CD4-positive, alpha-beta T cell treated with Interleukin-12 subunit alpha and Interleukin-12 subunit beta, for 1 hour (primary cell): ENCODE results near the gene SLC16A12.
A peak's percentile ranks its signal among the peaks of the same experiment; 100 is the strongest.
"Not testable (repeated sequence)": the region's sequence is repeated elsewhere in the genome, so short reads cannot be mapped to it uniquely, and the experiment has no call there.

Experiments
- DNase-seq: peaks from one replicate; pipeline ENCODE4 v3.0.0-alpha.2; 2020

SLC16A12 gene

DNA sequence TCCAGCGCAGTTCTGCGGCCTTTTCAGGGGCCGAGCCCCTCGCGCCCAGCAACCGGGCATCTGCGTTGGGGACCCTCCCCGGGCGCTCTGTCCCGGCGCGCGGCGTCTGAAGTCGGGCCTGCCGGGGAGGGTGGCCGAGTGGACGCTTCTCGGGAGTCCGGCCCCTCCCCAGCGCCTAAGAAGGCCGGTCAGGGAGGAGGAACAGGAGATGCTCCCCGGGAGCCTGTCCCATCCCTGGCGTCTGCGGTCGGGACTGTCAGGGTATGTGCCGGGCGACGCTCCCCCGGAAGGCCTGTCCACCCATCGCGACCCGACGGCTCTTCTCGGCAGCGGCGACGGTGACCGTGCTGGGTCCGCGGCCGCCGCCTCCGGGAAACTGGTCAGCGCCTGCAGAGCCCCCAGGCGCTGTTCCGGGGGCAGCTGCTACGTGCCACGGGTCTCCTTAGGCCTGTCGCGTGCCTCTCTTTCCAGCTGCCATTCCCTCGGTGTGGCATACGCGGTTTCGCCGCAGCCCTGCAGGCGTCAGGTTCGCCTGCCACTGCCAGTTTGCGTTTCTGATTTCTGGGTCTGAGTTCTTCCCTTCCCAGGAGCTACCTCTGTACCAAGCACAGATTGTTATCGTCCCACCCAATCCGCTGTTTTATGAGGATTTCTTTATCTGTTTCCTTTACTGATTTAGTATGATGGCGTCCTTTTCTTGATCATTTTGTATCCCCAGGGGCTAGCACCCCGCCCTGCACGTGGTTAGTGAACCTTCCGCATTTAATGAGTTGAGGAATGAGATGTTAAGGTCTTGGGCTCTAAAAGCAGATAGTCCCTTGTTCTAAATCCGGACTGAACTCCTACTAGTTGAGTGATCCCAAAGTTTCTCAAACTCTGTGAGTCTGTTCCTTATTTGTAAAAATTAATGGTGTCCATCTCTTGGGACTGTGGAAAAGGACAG lies 120.2 kb downstream of the SLC16A12 start:
- DNase-seq: peak; percentile 46

DNA sequence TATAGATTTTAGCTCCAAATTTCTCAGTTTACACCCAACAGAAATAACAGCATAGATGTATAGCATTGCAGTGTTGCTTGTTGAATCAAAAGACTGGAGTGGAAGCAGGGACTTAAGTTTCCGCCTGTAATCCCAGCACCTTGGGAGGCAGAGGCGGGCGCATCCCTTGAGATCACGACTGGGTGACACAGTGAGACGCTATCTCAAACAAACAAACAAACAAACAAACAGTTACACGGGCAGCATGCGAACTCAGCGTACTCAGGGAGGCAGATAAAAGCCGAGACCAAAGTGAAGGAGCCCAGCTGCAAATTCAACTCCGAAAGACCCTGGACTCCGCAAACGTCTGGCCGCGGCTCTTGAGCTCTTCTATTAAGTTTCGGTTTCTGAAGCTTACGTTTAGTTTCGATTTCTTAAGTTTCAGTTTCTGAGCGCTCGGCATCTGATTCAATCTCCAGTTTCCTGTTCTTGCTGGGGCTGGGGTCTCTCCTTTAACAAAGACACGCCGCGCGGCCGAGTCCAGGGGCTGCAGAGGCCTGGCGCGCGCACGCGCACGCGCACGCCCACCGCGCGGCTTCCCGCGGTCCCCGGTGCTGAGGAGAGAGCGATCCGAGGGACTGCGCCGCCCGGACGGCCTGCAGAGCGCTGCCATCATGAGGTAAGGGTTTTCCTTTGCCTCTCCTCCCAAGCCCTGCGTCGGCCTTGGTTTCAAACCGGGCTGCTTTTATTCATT lies 121.1 kb downstream of the SLC16A12 start, which contains the start of gene IFIT5:
TSS of gene IFIT5 (plus strand) at position 423 of the 733 bp plus-strand sequence. CDS start at position 654, 231 bp downstream.
- peak; percentile 75 for DNase-seq

DNA sequence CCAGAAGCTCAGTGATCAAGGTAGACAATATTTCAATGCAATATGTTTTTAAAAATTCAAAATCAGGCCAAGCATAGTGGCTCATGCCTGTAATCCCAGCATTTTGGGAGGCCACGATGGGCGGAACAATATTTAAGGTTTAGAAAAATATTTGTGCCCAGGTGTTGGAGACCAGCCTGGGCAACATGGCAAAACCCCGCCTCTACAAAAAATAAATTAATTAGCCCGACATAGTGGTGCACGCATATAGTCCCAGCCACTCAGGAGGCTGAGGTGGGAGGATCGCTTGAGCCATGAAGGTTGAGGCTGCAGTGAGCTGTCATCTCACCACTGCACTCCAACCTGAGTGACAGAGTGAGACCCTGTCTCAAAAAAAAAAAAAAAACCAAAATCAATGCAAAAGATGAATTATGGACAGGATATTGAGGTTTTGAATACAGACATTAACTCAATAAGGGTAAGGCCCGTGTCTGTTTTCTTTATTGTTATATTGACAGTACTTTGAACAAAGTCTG lies 121.9 kb downstream of the SLC16A12 start:
- no peak for DNase-seq

DNA sequence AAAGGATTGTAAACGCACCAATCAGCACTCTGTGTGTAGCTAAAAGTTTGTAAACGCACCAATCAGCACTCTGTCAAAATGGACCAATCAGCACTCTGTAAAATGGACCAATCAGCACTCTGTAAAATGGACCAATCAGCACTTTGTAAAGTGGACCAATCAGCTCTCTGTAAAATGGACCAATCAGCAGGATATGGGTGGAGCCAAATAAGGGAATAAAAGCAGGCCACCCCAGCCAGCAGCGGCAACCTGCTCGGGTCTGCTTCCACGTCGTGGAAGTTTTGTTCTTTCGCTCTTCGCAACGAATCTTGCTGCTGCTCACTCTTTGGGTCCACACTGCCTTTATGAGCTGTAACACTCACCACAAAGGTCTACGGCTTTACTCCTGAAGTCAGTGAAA lies 123.1 kb downstream of the SLC16A12 start:
- peak; percentile 53 for DNase-seq

- not testable (repeated sequence) for DNase-seq
These were observed 124.3 kb downstream of the SLC16A12 start for GRCh38 chr10:89411135-89411534.

- DNase-seq: not testable (repeated sequence)
These were observed 124.8 kb downstream of the SLC16A12 start for GRCh38 chr10:89410551-89410950.

GRCh38 chr10:89409282-89409681 lies 126.1 kb downstream of the SLC16A12 start:
- not testable (repeated sequence) for DNase-seq

DNA sequence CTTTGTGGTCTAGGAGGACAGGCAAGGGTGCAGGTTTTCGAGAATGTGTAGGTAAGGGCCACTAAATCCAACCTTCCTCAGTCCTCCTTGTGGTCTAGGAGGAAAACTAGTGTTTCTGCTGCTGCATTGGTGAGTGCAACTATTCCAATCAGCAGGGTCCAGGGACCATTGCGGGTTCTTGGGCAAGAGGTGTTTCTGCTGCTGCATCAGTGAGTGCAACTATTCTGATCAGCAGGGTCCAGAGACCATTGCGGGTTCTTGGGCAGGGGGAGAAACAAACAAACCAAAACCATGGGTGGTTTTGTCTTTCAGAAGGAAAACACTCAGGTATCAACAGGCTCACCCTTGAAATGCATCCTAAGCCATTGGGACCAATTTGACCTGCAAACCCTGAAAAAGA lies 127.6 kb downstream of the SLC16A12 start:
- DNase-seq: not testable (repeated sequence)

DNA sequence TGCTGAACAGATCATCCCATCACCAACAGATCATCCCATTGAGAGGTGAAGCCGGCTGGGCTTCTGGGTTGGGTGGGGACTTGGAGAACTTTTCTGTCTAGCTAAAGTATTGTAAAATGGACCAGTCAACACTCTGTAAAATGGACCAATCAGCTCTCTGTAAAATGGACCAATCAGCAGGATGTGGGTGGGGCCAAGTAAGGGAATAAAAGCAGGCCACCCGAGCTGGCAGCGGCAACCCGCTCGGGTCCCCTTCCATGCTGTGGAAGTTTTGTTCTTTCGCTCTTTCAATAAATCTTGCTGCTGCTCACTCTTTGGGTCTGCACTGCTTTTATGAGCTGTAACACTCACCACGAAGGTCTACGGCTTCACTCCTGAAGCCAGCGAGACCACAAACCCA lies 129.2 kb downstream of the SLC16A12 start:
- not testable (repeated sequence) for DNase-seq

DNA sequence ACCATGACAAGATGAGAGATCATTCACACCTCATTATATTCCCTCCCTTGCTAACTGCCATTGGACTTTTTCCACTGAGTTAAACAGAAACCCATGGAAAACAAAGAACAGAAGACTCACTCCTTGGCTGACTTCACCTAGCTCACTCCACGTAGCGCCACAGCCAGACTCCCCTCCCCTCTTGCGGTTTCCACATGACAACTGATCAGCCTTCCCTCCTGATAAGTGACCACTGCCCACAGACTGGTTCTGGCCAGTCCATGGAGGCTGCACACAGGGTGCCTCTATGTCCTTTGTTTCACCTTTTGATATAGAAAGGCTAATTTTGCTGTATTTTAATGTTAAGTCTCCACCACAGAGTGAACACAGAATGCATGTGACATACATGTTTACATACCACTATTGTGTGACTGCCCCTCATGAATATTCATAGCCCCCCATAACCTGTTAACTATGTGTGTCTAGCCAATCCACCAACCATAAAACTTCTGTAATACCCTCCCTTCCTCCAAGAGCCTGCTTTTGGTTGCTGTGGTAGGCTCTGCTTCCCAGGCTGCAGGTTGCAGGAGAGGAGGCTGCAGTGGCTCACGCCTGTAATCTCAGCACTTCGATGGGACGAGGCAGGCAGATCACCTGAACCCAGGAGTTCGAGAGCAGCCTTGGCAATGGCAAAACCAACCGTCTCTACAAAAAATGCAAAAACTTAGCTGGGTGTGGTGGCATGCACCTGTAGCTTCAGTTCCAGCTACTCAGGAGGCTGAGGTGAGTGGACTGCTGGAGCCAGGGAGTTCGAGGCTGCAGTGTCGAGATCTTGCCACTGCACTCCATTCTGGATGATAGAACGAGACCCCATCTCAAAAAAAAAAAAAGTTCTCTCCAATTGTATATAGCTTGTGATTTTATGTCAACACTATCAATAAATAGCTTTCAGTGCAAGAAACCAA lies 131.0 kb downstream of the SLC16A12 start:
- DNase-seq: no peak

- no peak for DNase-seq
These were observed 132.4 kb downstream of the SLC16A12 start for GRCh38 chr10:89403043-89403442.

GRCh38 chr10:89399956-89400355 lies 135.4 kb downstream of the SLC16A12 start:
- no peak for DNase-seq

DNA sequence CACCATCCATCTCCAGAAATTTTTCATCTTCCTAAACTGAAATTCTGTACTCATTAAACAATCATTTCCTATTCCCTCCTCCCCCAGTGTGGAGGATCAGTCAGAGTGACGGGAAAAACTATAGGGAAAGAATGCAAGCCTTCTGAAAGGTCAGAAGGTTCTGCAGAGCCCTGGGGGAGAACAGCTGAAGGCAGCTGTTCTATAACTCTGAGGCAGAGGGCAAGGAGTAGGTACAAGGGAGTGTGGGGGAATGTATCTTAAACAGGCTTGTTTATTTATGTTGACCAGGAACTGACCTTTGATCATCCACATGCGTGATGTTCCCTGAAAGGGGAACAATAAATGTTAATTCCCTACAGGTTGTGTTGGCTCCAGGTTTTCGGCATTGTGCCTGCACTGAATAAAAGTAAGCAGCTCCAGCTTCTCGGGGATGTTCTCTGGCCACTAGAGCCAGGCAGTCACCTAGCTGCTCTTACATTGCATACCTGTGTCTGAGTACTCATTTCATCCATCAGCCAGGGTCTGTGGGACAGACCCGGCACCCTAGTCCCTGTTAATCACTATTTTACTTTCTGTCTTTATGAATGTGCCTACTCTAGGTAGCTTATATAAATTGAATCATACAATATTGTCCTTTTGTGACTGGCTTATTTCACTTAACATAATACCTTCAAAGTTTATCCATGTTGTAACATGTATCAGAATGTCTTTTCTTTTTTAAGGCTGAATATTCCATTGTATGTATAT lies 137.2 kb downstream of the SLC16A12 start:
- DNase-seq: no peak

GRCh38 chr10:89395141-89395540 lies 140.3 kb downstream of the SLC16A12 start:
- DNase-seq: no peak

GRCh38 chr10:89393898-89394297 lies 141.5 kb downstream of the SLC16A12 start:
- DNase-seq: no peak

DNA sequence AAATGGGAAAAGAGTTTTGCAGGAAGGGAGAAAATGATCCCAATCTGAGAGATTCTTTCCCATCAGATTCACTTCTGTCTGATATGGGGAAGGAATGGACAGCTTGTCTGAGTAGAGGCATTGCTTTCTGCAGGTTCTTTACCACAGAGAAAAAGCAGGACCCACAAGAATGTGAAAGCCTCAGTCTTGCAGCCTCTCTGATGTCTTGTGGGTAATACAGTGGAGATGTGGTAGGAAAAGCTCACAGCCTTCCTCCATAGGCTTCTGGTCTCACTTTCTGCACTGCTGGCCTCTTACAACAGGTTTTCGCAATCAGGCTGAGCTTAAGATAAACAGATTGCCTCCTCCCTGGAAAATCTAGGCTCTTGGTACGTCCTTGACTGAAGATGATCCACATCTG lies 142.4 kb downstream of the SLC16A12 start:
- no peak for DNase-seq

GRCh38 chr10:89391907-89392756 lies 143.3 kb downstream of the SLC16A12 start, which contains the start of gene IFIT1:
IFIT1 (plus strand) TSS chr10:89392623; CDS start chr10:89392713, 90 bp downstream.
- peak; percentile 84 for DNase-seq

GRCh38 chr10:89391226-89391576 lies 144.2 kb downstream of the SLC16A12 start:
- DNase-seq: not testable (repeated sequence)

GRCh38 chr10:89390476-89391225 lies 144.7 kb downstream of the SLC16A12 start:
- DNase-seq: no peak

DNA sequence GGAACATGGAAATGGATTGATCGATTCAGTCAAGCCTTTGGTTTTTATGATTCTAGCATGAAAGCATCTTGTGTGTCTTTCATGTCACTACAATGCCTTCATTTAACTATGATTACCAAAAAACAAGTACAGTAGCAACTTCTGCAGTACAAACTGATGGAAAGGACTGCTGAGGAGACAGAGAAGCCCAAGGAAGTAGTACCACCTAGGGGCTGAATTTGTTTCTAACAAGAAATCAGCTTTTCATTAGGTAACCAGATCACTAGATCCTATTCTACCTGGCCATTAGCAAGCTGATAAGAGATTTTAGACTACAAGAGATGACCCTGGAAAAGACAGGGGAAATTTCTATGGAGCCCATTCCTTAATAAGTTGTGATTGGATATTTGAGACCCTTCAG lies 146.1 kb downstream of the SLC16A12 start:
- DNase-seq: peak; percentile 31
